Activated T-helper 2 cell treated with anti-CD3 and anti-CD28 coated beads, Interferon-gamma antibody, Interleukin-2, Interleukin-4, amounts not matched to agents 10 μg/mL and 5 μg/mL and 100 μg/mL, durations not matched to agents 14 hours and 24 hours and 36 hours (primary cell): ENCODE measurements around the gene LRRC45. TPM values are rescaled to one million over a fixed set of nuclear protein-coding genes. Genes with fewer than 3 reads are reported as not detected.

Source experiments
- DNase-seq: peaks from one replicate; pipeline ENCODE4 v3.0.0; 2021; ENCODE audit warnings: low spot score
- H3K27ac Mint-ChIP-seq: one replicate; pipeline ENCODE4 v1.8.0; 2021; ENCODE audit warnings: mixed read lengths
- H3K27me3 Mint-ChIP-seq: one replicate; pipeline ENCODE4 v1.8.0; 2021; ENCODE audit warnings: low read depth, mixed read lengths
- H3K36me3 Mint-ChIP-seq: one replicate; pipeline ENCODE4 v1.8.0; 2021; ENCODE audit warnings: low read depth, mixed read lengths
- H3K4me1 Mint-ChIP-seq: one replicate; pipeline ENCODE4 v1.8.0; 2021; ENCODE audit warnings: low read depth, mixed read lengths
- H3K4me3 Mint-ChIP-seq: one replicate; pipeline ENCODE4 v1.8.0; 2021; ENCODE audit warnings: low read depth, mild to moderate bottlenecking, moderate library complexity, mixed read lengths
- H3K9me3 Mint-ChIP-seq: one replicate; pipeline ENCODE4 v1.8.0; 2021; ENCODE audit warnings: mixed read lengths
- intact Hi-C: fragments of 100-400 bp; cut with micrococcal nuclease; formaldehyde crosslinking; loops from one replicate; pipeline ENCODE4 v1.15.1; 2023
- total RNA-seq: library from RNA; stranded (reverse); gene quantifications from 2 replicates; pipeline ENCODE4 v1.2.3, GENCODE V29; 2022

Gene LRRC45
- total RNA-seq, 1 donor from 2014 or later, result 33.4 TPM

DNA sequence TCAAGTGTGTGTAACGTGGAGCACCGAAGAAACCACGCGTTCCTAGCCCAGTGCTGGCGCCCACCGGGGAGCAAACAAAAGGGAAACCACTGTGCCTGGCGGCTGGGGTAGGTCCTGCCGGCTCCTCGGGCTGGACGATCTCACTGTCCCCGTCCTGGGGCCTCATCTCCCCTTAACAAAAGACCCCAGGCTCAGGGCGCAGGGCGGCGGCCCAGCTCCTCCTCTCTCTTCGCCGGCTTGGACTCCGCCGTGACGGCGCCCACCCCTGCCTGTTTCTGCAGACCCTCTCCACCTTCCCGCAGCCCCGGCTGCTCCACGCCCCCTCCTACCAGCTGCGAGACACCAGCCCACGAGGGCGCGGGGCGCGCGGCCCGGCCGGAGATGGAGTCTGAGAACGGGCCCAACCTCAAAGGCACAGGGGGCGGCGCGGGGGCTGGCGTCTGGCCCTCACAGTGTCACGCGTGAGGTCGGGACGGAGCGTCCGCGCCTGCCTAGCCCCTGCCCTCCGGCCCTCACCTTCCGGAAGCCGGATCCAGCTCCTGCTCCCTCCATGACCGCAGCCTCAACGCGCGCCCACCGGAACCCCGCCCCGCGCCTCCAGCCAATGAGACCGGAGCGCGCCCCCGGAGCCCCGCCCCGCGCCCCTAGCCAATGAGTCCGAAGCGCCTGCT is 660 bp upstream of the LRRC45 start, which contains the start of gene CENPX:
CENPX (minus strand) TSS at position 569 of the 671 bp plus-strand sequence; CDS start at position 552, 17 bp downstream.
- H3K27ac Mint-ChIP-seq, result peak within 1 kb of the TSS; percentile 69
- intact Hi-C loops, result loop anchor here (2.0 to 10.0 kb wide), 3 partner anchors 95 to 212 kb away; partner anchors contain the start of genes MAFG and P4HB
- no peaks in the 10 kb centered on the region for H3K9me3 Mint-ChIP-seq
- H3K27me3 Mint-ChIP-seq, result no peaks in the 10 kb centered on the region
- peak within 1 kb of the TSS; percentile 84 for H3K4me3 Mint-ChIP-seq
- H3K36me3 Mint-ChIP-seq, result peaks cover 7% of the 10 kb centered on the region
- H3K4me1 Mint-ChIP-seq, result peaks cover 15% of the 10 kb centered on the region
- no peak for DNase-seq

DNA sequence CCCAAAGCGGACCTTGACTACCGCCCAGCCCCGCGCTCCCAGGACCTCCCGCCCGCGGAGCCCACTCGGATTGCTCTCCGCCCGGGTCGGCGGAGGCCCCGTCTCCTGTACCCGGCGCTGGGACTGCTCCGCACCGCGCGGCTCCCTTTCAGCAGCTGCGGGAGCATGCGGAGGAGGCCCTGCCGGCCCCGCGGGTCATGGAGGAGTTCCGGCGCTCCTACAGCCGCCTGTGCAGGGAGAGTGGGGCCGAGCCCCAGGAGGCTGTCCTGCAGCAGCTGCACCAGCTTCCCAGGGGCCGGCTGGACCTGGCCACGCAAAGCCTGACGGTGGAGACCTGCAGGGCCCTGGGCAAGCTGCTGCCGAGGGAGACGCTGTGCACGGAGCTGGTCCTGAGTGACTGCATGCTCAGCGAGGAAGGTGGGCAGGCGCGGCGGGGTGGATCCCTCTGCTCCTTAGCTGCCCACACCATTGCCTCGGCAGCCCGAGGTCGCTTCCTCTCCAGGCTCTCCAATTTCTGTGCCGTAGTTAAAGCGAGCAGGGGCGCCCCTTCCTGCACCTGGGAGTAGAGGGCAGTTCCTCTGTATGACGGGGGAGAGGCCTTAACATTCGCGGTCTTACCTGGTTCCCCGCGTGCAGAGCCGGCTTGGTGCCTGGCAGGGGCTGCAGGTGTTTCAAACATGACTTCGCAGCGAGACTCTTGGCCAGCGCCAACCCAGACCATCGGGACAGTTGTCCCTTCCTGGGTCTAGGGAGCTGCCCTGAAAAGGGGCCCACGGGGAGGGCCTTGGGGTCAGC is 539 bp downstream of the LRRC45 start:
- no peaks in the 10 kb centered on the region for H3K9me3 Mint-ChIP-seq
- peaks cover 3% of the 10 kb centered on the region for H3K36me3 Mint-ChIP-seq
- no peak overlapping the region for H3K27ac Mint-ChIP-seq
- DNase-seq, result no peak
- peak overlapping the region; percentile 84 for H3K4me3 Mint-ChIP-seq
- H3K4me1 Mint-ChIP-seq, result peaks cover 15% of the 10 kb centered on the region
- intact Hi-C loops, result loop anchor here (1.0 to 10.0 kb wide), 4 partner anchors 14 to 211 kb away; partner anchors contain the start of genes DCXR, MAFG and P4HB
- no peaks in the 10 kb centered on the region for H3K27me3 Mint-ChIP-seq

DNA sequence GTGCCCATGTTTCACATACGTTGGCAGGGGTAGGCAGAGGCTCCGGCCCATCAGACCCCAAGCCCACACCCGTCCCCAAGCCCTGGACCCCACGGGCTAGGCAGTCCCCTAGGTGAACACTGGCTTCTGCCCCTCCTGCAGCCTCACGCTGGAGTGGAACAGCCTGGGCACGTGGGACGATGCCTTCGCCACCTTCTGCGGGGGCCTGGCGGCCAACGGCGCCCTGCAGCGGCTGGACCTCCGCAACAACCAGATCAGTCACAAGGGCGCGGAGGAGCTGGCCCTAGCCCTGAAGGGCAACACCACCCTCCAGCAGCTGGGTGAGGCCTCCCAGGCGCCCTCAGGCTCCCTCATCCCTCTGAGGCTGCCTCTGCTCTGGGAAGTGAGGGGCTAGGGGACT is 1.8 kb downstream of the LRRC45 start:
- Mint-ChIP-seq H3K4me1 (peaks cover 17% of the 10 kb centered on the region), H3K4me3 (no peak overlapping the region), H3K27ac (no peak overlapping the region), H3K27me3 (no peaks in the 10 kb centered on the region), H3K9me3 (no peaks in the 10 kb centered on the region), H3K36me3 (peaks cover 4% of the 10 kb centered on the region)
- DNase-seq, result no peak
- intact Hi-C loops, result loop anchor here (5.0 to 10.0 kb wide), 2 partner anchors 98 to 210 kb away; partner anchors contain the start of gene MAFG

DNA sequence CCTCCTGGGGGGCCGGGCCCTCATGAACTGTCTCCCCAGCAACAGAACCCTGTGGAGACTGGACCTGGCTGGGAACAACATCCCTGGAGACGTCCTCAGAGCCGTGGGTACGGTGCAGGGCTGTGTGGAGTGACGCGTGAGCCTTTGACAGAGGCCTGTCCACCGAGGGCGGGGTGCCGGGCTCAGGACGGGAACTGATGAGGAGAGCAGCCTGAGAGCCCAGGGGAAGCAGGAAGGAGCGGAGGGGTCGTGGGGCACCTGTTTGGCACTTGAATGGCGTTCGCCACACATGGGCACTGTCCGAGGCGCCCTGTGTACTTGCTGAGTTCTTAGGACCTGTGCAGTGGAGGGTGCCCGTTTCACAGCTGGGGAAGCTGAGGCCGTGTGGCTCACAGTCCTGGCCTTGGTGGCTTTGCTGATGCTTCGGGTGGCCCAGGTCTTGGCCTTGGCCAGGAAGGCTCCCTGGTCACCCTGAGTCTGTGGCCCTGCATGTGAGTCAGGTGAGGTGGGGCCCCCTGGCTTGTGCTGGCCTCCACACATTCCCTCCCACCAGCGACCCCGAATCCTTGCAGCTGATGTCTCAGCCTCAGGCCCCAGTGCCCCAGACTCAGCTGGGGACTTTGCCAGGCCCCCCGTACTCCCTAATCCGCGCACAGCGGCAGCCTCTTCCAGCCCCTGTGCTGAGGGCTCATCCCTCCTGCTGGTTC is 2.4 kb downstream of the LRRC45 start:
- no peaks in the 10 kb centered on the region for H3K27me3 Mint-ChIP-seq
- no peak overlapping the region for H3K4me3 Mint-ChIP-seq
- no peak for DNase-seq
- peaks cover 4% of the 10 kb centered on the region for H3K36me3 Mint-ChIP-seq
- intact Hi-C loops, result loop anchor here (10.0 kb wide), 1 partner anchor 209 kb away; no protein-coding TSS in a partner anchor
- H3K4me1 Mint-ChIP-seq, result peaks cover 17% of the 10 kb centered on the region
- no peaks in the 10 kb centered on the region for H3K9me3 Mint-ChIP-seq
- H3K27ac Mint-ChIP-seq, result no peak overlapping the region

DNA sequence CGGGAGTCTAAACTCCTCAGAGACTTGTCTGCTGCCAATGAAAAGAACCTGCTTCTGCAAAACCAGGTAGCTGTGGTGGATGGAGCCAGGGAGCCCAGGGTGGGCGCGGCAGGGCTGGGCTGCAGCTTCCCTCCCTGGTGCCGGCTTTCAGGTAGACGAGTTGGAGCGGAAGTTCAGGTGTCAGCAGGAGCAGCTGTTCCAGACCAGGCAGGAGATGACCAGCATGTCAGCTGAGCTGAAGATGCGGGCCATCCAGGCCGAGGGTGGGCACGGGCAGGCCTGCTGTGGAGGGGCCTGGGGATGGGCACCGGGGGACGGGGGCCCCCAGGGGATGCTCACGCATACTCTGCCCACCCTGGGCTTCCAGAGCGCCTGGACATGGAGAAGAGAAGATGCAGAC is 5.1 kb downstream of the LRRC45 start:
- Mint-ChIP-seq H3K4me3 (no peak overlapping the region), H3K27me3 (no peaks in the 10 kb centered on the region), H3K9me3 (no peaks in the 10 kb centered on the region), H3K27ac (no peak overlapping the region), H3K36me3 (peaks cover 4% of the 10 kb centered on the region), H3K4me1 (peaks cover 11% of the 10 kb centered on the region)
- intact Hi-C loops, result loop anchor here (10.0 kb wide), 1 partner anchor 207 kb away; no protein-coding TSS in a partner anchor
- DNase-seq, result no peak

DNA sequence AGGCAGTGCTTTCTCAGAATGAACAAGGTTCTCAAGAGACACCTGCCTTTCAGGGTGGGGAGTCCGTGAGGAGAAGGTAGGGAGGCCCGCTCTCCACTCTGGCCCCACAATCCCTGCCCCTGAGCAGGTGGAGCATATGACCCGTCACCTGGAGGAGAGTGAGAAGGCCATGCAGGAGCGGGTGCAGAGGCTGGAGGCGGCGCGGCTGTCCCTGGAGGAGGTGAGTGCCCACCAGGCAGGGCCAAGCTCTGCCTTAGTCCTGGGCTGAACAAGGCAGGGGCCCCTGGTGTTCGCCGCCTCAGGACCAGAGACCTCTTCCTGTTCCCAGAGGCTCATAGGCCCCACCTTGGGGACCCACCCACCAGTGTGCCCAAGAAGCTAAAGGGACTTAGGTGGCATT is 5.9 kb downstream of the LRRC45 start:
- Mint-ChIP-seq H3K36me3 (peaks cover 4% of the 10 kb centered on the region), H3K9me3 (no peaks in the 10 kb centered on the region), H3K4me1 (peaks cover 9% of the 10 kb centered on the region), H3K27ac (no peak overlapping the region), H3K4me3 (no peak overlapping the region), H3K27me3 (no peaks in the 10 kb centered on the region)
- intact Hi-C loops, result loop anchor here (10.0 kb wide), 1 partner anchor 206 kb away; no protein-coding TSS in a partner anchor
- DNase-seq, result no peak

DNA sequence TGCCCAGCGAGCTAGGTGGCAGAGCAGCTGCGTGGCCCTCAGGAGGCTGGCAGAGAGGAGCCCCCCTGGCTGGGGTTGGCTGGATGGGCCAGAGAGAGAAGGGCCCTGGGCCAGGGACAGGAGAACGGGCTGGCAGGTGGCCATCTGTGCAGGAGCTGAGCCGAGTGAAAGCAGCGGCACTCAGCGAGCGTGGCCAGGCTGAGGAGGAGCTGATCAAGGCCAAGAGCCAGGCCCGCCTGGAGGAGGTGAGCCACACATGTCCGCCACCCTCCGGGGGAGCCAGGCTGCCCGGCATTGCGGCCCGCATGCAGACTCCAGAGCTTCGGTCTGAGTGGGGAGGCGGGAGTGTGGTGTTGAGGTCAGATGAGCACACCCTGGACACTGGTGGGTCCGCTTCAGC is 6.3 kb downstream of the LRRC45 start:
- Mint-ChIP-seq H3K27ac (no peak overlapping the region), H3K36me3 (peaks cover 8% of the 10 kb centered on the region), H3K4me3 (peak overlapping the region; percentile 66), H3K9me3 (no peaks in the 10 kb centered on the region), H3K27me3 (no peaks in the 10 kb centered on the region), H3K4me1 (peaks cover 5% of the 10 kb centered on the region)
- no peak for DNase-seq
- intact Hi-C loops, result loop anchor here (10.0 kb wide), 1 partner anchor 205 kb away; no protein-coding TSS in a partner anchor

DNA sequence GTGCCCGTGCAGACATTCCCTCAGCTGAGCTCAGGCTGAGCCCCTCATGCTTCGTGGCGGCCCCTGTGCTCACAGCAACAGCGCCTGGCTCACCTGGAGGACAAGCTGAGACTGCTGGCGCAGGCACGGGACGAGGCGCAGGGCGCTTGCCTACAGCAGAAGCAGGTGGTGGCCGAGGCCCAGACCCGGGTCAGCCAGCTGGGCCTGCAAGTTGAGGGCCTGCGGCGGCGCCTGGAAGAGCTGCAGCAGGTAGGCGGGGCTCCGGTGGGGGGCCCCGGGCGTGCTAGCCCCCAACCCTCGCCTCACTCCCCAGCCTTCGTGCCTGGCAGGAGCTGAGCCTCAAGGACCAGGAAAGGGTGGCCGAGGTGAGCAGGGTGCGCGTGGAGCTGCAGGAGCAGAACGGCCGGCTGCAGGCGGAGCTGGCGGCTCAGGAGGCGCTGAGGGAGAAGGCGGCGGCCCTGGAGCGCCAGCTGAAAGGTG is 6.9 kb downstream of the LRRC45 start:
- Mint-ChIP-seq H3K9me3 (no peaks in the 10 kb centered on the region), H3K36me3 (peaks cover 10% of the 10 kb centered on the region), H3K27me3 (no peaks in the 10 kb centered on the region), H3K27ac (no peak overlapping the region), H3K4me3 (no peak overlapping the region), H3K4me1 (peaks cover 5% of the 10 kb centered on the region)
- DNase-seq, result no peak
- intact Hi-C loops, result loop anchor here (1.0 to 10.0 kb wide), 3 partner anchors 124 to 385 kb away; partner anchors contain the start of genes HEXD and OGFOD3

DNA sequence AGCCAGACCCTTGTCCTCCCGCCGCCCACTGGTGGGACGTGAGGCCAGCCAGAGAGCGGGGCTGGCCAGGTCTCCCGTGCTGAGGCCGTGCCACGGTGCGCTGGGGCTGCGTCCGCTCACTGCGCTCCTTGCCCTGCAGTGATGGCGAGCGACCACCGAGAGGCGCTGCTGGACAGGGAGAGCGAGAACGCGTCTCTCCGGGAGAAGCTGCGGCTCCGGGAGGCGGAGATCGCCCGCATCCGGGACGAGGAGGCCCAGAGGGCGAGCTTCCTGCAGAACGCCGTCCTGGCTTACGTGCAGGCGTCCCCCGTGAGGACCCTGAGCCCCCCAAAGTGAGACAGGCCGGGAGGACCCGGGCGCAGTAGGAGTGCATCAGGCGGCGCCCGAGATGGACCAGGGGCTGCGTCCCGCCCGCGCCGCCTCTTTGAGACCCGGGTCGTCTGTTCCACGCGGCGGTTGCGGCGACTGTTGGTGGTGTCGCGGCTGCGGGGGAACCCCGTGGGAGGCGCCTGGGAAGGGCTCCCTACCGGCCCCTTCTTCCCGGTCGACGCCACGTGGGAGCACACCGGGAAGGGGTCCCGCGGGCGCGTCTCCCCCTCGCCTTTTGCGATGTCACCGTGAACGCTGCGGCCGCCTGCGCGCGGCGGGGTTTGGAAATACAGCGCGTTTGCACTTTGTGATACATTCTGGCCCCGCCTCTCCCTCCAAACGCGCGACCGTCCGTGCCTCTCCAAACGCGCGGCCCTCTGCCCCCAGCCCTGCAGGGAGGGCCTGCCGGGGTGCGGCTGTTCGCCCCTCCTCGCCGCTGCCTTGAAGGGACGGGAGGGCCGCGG is 7.6 kb downstream of the LRRC45 start:
- Mint-ChIP-seq H3K27me3 (no peaks in the 10 kb centered on the region), H3K9me3 (no peaks in the 10 kb centered on the region), H3K4me3 (peak overlapping the region; percentile 86), H3K27ac (peak overlapping the region; percentile 84), H3K4me1 (peaks cover 9% of the 10 kb centered on the region), H3K36me3 (peaks cover 17% of the 10 kb centered on the region)
- intact Hi-C loops, result loop anchor here (1.0 to 10.0 kb wide), 2 partner anchors 124 to 384 kb away; partner anchors contain the start of genes HEXD and OGFOD3
- peak; percentile 81 for DNase-seq

DNA sequence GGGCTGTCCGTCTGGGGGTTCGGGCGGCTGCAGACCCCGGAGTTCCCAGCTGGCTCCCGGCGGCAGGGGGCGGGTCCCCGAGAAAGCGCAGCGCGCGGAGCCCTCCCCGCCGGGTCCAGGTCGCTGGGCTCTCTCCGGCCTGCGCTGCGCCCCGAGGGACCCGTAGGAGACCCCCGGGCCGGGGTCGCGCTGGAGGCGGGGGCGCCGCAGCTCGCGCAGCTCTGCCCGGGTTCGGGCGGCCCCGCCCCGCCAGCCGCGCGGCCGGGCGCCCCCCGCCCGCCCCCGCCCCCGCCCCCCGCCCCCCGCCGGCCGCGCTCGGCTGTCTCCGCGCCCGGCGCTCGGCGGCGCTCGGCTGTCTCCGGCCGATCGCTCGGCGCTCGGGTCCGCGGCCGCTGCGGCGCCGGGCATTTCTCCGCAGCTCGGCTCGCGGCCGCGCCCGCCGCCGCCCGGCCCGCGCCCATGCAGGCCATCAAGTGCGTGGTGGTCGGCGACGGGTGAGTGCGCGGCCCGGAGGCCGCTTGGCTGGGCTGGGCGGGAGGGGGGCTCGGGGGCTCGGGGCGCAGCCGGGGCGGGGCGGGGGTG is 8.3 kb downstream of the LRRC45 start, which contains the start of gene RAC3:
RAC3 (plus strand) TSS at position 376 of the 582 bp plus-strand sequence; CDS start at position 460, 84 bp downstream.
- Mint-ChIP-seq H3K4me3 (peak within 1 kb of the TSS; percentile 86), H3K4me1 (peaks cover 7% of the 10 kb centered on the region), H3K36me3 (peaks cover 22% of the 10 kb centered on the region), H3K27ac (peak within 1 kb of the TSS; percentile 84), H3K9me3 (no peaks in the 10 kb centered on the region), H3K27me3 (no peaks in the 10 kb centered on the region)
- intact Hi-C loops, result loop anchor here (10.0 kb wide), 1 partner anchor 383 kb away; the partner anchor contains the start of genes HEXD and OGFOD3
- no peak for DNase-seq
